Activated T-helper 1 cell treated with anti-CD3 and anti-CD28 coated beads, Interleukin-12 subunit alpha, Interleukin-12 subunit beta, Interleukin-2, Interleukin-4 antibody, amounts not matched to agents 30 ng/mL and 10 ng/mL and 1 ng/mL, durations not matched to agents 14 hours and 24 hours and 36 hours (primary cell): ENCODE results near the gene SSTR3. TPM values are rescaled to one million over a fixed set of nuclear protein-coding genes. Genes with fewer than 3 reads are reported as not detected.

Source experiments
- DNase-seq: peaks from one replicate; pipeline ENCODE4 v3.0.0; 2021; ENCODE audit warnings: low spot score
- H3K27ac Mint-ChIP-seq: one replicate; pipeline ENCODE4 v1.8.0; 2021; ENCODE audit warnings: mild to moderate bottlenecking, mixed read lengths
- H3K27me3 Mint-ChIP-seq: one replicate; pipeline ENCODE4 v1.8.0; 2022; ENCODE audit warnings: mild to moderate bottlenecking, moderate library complexity, mixed read lengths; ENCODE audit not compliant: insufficient read depth
- H3K36me3 Mint-ChIP-seq: one replicate; pipeline ENCODE4 v1.8.0; 2021; ENCODE audit warnings: low read depth, mixed read lengths
- H3K4me1 Mint-ChIP-seq: one replicate; pipeline ENCODE4 v1.8.0; 2021; ENCODE audit warnings: low read depth, mixed read lengths
- H3K4me3 Mint-ChIP-seq: one replicate; pipeline ENCODE4 v1.8.0; 2021; ENCODE audit warnings: mild to moderate bottlenecking, moderate library complexity, mixed read lengths
- H3K9me3 Mint-ChIP-seq: one replicate; pipeline ENCODE4 v1.8.0; 2021; ENCODE audit warnings: mixed read lengths
- intact Hi-C: fragments of 100-400 bp; cut with micrococcal nuclease; formaldehyde crosslinking; loops from one replicate; pipeline ENCODE4 v1.15.1; 2024
- total RNA-seq: library from RNA; stranded (reverse); gene quantifications from 2 replicates; pipeline ENCODE4 v1.2.3, GENCODE V29; 2022

The SSTR3 gene
- total RNA-seq, 1 donor from 2014 or later: 2.3 TPM

DNA sequence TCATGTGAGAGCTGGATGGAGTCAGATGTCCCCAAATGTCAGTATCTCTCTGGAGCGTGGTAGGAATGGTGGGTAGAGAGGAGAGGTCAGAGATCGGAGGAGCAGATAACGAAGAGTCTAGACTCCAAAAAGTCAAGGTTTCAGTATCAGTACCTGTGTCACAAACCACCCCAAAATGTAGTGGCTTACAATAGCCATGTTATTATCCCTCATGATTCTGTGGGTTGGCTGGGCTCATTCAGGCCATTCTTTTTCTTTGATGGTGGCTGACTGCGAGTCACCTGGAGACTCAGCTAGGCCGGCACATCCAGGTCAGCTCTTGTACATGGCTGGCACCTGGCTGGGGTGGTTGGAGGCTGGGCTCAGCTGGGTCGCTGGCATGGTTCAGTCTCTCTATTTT is 7.3 kb upstream of the SSTR3 start:
- Mint-ChIP-seq H3K27me3 (no peaks in the 10 kb centered on the region), H3K27ac (peak overlapping the region; percentile 96), H3K9me3 (peaks cover 13% of the 10 kb centered on the region), H3K36me3 (peaks cover 55% of the 10 kb centered on the region), H3K4me3 (peak overlapping the region; percentile 79), H3K4me1 (peaks cover 74% of the 10 kb centered on the region)
- DNase-seq: no peak
- intact Hi-C loops: loop anchor here (1.0 to 2.0 kb wide), 7 partner anchors 11 to 443 kb away; partner anchors contain the start of gene IFT27

DNA sequence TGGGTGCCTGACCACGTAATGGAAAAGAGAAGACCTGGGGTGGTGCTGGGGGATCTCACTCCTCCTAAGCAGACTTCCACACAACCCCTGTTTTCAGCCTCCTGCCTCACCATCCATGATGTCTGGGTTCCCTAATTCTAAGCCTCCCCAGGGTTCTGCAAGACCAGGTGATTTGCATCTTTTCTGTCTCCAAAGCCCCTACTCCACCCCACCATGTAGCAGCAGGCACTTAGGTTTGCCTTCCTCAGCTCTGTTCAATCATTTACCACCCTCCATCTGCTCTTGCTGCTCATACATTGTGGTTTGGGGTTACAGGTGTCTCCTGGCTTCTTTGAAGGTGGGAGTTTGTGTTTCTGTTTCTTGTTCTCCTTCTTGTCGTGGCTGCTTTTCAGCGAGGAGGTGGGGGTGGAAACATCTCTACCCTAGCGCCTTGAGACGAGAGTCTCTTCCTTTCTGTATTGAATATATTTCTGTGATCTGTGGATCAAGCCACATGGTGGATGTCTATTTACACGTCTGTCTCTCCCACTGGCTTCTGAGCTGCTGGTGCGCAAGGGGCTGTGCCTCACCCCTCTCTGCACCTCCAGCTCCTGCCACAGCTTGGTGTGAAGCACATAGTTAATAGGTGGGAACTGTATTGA is 6.6 kb upstream of the SSTR3 start:
- Mint-ChIP-seq H3K4me1 (peaks cover 68% of the 10 kb centered on the region), H3K27ac (peak overlapping the region; percentile 96), H3K9me3 (peaks cover 13% of the 10 kb centered on the region), H3K4me3 (peak overlapping the region; percentile 79), H3K36me3 (peaks cover 49% of the 10 kb centered on the region), H3K27me3 (no peaks in the 10 kb centered on the region)
- DNase-seq: peak; percentile 72
- intact Hi-C loops: loop anchor here (1.0 to 2.0 kb wide), 7 partner anchors 11 to 443 kb away; partner anchors contain the start of gene IFT27

DNA sequence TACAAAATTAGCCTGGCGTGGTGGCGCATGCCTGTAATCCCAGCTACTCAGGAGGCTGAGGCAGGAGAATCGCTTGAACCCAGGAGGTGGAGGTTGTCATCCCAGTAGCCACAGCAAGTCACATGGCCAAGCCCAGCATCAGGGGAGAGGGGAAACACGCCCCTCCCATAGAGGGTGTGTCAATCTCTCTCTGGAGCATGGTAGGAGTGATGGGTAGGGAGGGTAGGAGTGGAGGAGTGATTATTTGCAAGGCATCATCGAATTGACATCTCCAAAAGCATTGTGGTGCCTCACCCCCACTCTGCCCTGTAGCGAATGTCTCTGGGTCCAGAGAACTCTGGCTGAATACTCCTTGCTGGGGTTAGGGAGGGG is 6.1 kb upstream of the SSTR3 start:
- Mint-ChIP-seq H3K36me3 (peaks cover 47% of the 10 kb centered on the region), H3K4me3 (peak overlapping the region; percentile 79), H3K27ac (peak overlapping the region; percentile 96), H3K9me3 (peaks cover 13% of the 10 kb centered on the region), H3K4me1 (peaks cover 63% of the 10 kb centered on the region), H3K27me3 (no peaks in the 10 kb centered on the region)
- intact Hi-C loops: loop anchor here (2.0 kb wide), 2 partner anchors 56 to 68 kb away; no protein-coding TSS in a partner anchor
- no peak for DNase-seq

DNA sequence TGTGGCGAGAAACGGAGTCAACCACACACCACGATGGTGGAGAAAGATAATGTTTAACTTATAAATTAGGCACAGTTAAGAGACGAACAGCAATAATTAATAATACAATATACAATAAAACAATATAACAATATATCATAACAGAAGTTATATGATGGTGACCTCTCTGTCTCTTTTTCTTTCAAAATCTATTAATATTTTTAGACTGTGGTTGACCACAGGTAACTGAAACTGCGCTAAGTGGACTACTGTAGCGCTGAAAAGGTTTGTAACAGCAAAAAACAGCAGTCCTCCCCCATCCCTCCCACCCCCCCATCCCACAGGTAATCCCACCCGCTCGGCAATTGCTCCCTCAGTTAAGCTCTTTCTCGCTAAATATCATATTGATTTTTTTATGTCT is 3.6 kb upstream of the SSTR3 start:
- peaks cover 38% of the 10 kb centered on the region for H3K4me1 Mint-ChIP-seq
- peaks cover 3% of the 10 kb centered on the region for H3K9me3 Mint-ChIP-seq
- peaks cover 26% of the 10 kb centered on the region for H3K36me3 Mint-ChIP-seq
- no peak overlapping the region for H3K4me3 Mint-ChIP-seq
- DNase-seq: no peak
- intact Hi-C loops: no loop called here
- no peaks in the 10 kb centered on the region for H3K27me3 Mint-ChIP-seq
- no peak overlapping the region for H3K27ac Mint-ChIP-seq

DNA sequence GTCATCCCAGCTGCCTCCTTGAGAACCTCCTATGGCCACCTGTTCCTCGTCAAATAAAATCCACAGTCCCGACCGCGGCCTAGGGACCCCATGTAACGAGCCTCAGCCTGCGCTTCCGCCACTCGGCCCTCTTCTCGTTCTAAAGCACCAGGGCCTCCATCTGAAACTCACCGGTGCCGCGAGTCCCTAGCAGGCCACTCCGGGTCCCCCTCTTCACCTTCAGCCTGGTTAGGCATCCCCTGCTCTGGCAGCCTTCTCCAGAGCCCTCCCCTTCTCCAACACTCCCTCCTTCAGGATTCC is 2.4 kb upstream of the SSTR3 start:
- H3K4me1 Mint-ChIP-seq: peaks cover 27% of the 10 kb centered on the region
- H3K27ac Mint-ChIP-seq: no peak overlapping the region
- no peaks in the 10 kb centered on the region for H3K27me3 Mint-ChIP-seq
- no peaks in the 10 kb centered on the region for H3K9me3 Mint-ChIP-seq
- peaks cover 17% of the 10 kb centered on the region for H3K36me3 Mint-ChIP-seq
- intact Hi-C loops: no loop called here
- DNase-seq: no peak
- no peak overlapping the region for H3K4me3 Mint-ChIP-seq

DNA sequence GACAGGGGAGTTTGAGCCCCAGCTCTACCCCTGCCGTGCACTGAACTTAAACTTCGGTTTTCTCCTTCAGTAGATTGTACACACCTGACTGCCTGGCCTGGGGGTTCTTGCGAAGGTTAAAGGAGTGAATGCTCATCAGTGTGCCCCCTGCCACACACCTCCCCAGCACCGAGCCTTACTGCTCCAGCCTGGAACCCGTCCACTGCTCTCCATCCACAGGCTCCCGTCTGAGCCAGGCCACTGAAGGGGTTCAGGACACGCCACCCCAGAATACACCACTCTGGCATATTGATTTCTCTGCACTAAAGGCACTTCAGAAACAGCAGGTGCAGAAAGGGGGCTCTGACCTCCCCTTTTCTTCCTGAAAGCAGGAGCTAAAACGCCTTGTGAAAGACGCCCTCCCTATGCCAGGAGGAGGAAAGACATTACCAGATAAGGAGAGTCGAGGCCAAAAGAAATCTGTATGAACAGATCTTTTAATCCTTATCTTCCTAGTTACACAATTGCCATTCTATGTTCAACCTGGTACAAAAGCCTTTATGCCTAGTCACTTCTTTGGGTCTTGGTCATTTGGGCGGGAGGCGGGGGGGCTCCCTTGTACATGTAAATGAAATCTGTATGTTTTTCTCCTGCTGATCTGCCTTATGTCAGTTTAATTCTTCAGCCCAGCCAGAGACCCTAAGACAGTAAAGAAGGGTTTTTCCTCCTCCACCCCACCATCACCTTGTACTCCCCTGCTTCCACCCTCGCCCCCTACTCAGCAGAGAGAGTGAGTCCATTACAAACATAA is 1.9 kb upstream of the SSTR3 start:
- no peak for DNase-seq
- Mint-ChIP-seq H3K9me3 (no peaks in the 10 kb centered on the region), H3K27me3 (no peaks in the 10 kb centered on the region), H3K36me3 (peaks cover 17% of the 10 kb centered on the region), H3K4me1 (peaks cover 25% of the 10 kb centered on the region), H3K27ac (no peak overlapping the region), H3K4me3 (no peak overlapping the region)
- intact Hi-C loops: no loop called here

DNA sequence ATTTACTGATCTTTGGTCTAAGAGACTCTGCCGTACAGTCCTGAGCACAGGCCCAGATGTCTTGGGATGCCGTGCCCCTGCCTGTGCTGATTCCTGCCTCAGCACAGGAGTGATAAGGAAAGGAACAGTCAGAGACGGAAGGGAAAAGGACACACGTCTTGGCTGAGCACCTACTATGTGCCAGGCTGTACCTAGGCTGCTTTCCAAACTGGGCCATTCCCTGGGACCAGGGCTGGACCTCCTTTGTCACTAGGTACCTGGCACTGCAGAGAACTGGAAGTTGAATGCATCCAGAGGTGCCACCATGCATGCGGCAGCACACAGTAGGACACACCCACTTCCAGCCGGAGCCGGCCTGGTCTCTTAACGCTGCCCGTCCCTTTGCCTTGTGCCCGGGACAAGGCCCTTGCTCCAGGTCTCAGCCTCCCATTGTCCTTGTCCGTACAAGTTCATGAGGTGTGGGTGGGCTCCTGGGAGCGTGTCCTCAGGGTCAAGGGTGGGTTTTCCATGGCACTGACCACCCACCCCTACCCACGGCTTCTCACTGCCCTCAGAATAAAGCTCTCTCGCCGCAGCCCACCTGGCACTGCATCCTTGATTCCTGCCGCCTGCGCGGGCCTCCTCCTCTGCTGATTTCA is 1.1 kb upstream of the SSTR3 start:
- peaks cover 12% of the 10 kb centered on the region for H3K36me3 Mint-ChIP-seq
- H3K27me3 Mint-ChIP-seq: no peaks in the 10 kb centered on the region
- H3K4me3 Mint-ChIP-seq: no peak overlapping the region
- no peak overlapping the region for H3K27ac Mint-ChIP-seq
- no peak for DNase-seq
- peaks cover 18% of the 10 kb centered on the region for H3K4me1 Mint-ChIP-seq
- H3K9me3 Mint-ChIP-seq: no peaks in the 10 kb centered on the region
- intact Hi-C loops: no loop called here

DNA sequence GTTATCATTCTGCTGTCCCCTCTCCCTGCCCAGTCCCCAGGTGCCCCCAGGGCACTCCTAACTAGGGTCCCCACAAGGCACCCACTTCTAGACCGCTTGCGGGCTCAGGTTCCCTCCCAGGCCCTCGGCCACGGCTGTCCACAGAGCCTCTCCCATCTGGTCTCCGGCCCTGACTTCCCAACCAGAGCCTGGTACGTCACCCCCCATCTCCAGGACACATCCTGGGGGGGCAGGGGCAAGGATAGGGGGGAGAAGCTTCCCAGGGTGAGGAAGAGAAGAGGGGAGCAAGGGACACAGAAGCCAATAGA is 457 bp downstream of the SSTR3 start:
- Mint-ChIP-seq H3K27me3 (no peaks in the 10 kb centered on the region), H3K4me1 (peaks cover 7% of the 10 kb centered on the region), H3K4me3 (no peak overlapping the region), H3K9me3 (no peaks in the 10 kb centered on the region), H3K27ac (no peak overlapping the region), H3K36me3 (peaks cover 8% of the 10 kb centered on the region)
- no peak for DNase-seq
- intact Hi-C loops: no loop called here

DNA sequence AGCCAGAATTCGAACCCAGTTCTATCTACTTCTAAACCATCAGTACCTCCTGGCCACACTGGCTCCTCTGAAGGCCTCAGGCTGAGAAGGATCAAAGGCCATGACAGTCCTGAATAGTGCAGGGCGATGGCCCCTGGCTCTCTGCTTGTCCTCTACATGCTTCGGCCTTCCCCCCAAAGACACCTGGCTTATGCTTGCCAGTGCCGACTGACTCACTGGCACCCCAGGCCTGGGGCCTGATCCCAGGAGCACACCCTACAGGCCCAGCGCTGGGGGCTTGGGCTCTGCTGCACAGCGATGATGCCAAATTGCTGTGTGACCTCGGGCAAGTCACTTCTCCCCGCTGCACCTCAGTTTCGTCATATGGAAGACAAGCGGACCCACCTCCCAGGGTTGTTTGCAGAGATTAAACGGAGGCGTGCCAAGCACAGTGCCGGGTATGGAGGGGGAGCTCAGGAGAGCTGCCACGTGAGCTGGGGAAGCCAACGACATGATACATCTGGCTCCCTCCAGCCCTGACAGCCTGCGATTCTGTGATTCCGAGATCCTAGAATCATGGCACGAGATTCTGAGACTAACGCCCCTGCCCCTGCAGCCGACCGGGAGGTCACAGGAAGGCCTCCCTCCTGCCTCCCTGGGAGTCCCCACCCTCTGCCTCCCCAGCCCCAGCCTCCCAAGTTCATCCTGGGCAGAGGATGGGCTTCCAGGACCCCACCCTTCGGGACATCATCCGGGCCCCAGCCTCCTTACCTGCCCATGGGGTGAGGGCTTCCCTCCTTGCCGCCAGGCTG is 1.0 kb downstream of the SSTR3 start:
- no peak for DNase-seq

DNA sequence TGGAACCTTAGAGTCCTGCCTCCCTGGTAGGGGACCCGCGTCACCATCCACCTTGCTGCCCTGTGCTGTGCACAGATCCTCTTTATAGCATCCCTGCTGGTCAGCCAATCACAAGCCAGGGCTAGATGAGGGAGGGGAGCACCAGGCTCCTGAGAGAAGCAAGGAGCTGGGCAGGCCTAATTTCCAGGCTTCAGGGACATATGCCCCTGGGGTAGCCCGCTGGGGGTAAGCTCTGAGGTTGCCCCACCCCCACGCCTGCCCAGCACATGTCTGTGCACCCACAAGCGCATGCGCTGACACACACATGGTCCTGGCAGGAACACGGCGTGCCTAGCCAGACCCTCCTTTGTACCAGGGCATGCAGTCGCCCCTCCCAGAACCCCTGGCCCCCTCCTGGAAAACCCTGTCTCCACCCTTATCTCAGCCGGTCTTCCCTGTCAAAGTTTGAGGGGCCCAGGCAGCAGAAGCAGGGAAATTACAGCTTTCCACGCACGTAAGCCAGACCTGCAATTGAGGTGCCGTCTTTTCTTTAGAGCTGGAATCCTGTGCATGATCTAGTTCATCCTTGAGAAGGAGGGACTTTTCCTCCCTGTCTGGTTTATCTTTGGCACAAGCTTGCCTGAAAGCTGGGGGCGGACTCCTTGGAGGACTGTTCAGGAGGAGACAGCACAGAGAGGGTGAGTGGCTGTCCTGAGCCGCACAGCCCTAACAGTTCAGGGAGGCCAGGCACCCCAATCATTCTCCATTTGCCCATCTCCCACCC is 2.1 kb downstream of the SSTR3 start:
- DNase-seq: no peak

More for the DNA sequence above, 1.0 kb downstream of the SSTR3 start:
- no peaks in the 10 kb centered on the region for H3K9me3 Mint-ChIP-seq
- no peak overlapping the region for H3K27ac Mint-ChIP-seq
- peaks cover 7% of the 10 kb centered on the region for H3K4me1 Mint-ChIP-seq
- H3K4me3 Mint-ChIP-seq: no peak overlapping the region
- intact Hi-C loops: no loop called here
- peaks cover 8% of the 10 kb centered on the region for H3K36me3 Mint-ChIP-seq
- H3K27me3 Mint-ChIP-seq: no peaks in the 10 kb centered on the region

DNA sequence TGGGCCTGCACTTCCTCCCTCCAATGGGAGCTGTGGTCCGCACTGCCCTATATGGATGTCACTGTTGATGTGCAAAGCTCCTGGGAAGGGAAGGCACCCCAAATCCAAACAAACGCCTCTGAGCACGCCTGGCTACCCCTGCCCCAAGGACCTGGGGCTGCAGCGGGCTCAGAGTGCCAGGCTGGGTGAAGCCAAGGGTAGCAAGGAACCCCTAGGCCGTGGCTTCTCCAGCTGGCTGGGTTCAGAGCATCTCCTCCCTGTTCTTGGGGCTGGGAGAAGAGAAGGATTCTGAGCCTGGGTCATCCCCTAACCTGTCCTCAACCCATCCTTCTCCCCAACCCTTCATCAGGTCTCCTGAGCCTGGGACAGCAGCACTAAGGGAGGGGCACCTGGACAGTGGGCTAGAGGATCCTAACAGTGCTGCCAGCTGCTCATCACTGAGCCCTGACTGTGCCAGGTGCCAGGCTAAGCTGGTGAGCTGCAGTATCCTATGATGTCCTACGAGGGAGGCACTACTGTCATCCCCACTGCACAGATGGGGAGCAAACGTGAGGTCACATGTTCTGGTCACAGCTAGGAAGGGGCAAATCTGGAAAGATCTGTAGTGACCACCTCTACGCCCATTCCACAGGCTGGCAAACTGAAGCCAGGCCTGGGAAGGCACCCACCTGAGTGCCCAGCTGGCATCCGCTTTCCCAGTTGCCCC is 3.0 kb downstream of the SSTR3 start:
- H3K9me3 Mint-ChIP-seq: no peaks in the 10 kb centered on the region
- H3K27me3 Mint-ChIP-seq: no peaks in the 10 kb centered on the region
- peaks cover 6% of the 10 kb centered on the region for H3K36me3 Mint-ChIP-seq
- H3K4me1 Mint-ChIP-seq: peaks cover 3% of the 10 kb centered on the region
- no peak overlapping the region for H3K4me3 Mint-ChIP-seq
- DNase-seq: no peak
- peak overlapping the region; percentile 7 for H3K27ac Mint-ChIP-seq
- intact Hi-C loops: no loop called here

More for the DNA sequence above, 2.1 kb downstream of the SSTR3 start:
- Mint-ChIP-seq H3K36me3 (peaks cover 6% of the 10 kb centered on the region), H3K9me3 (no peaks in the 10 kb centered on the region), H3K4me1 (peaks cover 3% of the 10 kb centered on the region), H3K4me3 (no peak overlapping the region), H3K27me3 (no peaks in the 10 kb centered on the region), H3K27ac (no peak overlapping the region)
- intact Hi-C loops: no loop called here
